IMR-90 (cell line): ENCODE results near the gene RARRES1. TPM values are rescaled to one million over a fixed set of nuclear protein-coding genes. Genes with fewer than 3 reads are reported as not detected.

Experiments
- ATAC-seq: fragments of 200-7000 bp; cut with Tn5 transposase; 2 replicates; pipeline ENCODE4 v1.9.1; 2020; ENCODE audit warnings: low read depth, mild to moderate bottlenecking, moderate library complexity
- BruUV-seq: library from RNA; stranded (reverse); fragments of 400-500 nt; replicated peaks from 2 replicates; lab custom pipeline; 2021; lab: Mats Ljungman, UMichigan
- CTCF ChIA-PET: fragments of 300-600 bp; formaldehyde crosslinking; extraction: SDS; loops from one replicate; lab custom pipeline; 2021; ENCODE audit warnings: antibody characterized with exemption; lab: Yijun Ruan, JAX
- POLR2A ChIA-PET: fragments of 300-600 bp; sonication (Branson Sonifier 250); formaldehyde crosslinking; loops from one replicate; lab custom pipeline; 2022; ENCODE audit warnings: antibody characterized with exemption; ENCODE audit not compliant: unreplicated experiment; lab: Charles Lee
- DNase-seq: peaks from one replicate; pipeline ENCODE4 v3.0.0; 2013
- H2AFZ ChIP-seq: replicated peaks from 2 replicates; pipeline ENCODE3; 2013; ENCODE audit warnings: low read length, mild to moderate bottlenecking; ENCODE audit not compliant: poor library complexity
- H2AK5ac ChIP-seq: 2 replicates; pipeline ENCODE4 v1.6.1; 2013; ENCODE audit warnings: low read depth, low read length, inconsistent platforms
- H2AK9ac ChIP-seq: replicated peaks from 2 replicates; pipeline ENCODE3; 2013; ENCODE audit warnings: mild to moderate bottlenecking, low read depth, low read length, moderate library complexity; ENCODE audit not compliant: poor library complexity
- H2BK120ac ChIP-seq: 2 replicates; pipeline ENCODE4 v1.6.1; 2013; ENCODE audit warnings: low read depth, low read length, inconsistent platforms
- H2BK15ac ChIP-seq: 3 replicates; pipeline ENCODE4 v1.6.1; 2013; ENCODE audit warnings: low read depth, low read length, inconsistent platforms
- H2BK20ac ChIP-seq: 2 replicates; pipeline ENCODE4 v1.6.1; 2013; ENCODE audit warnings: low read depth, mild to moderate bottlenecking, inconsistent platforms, low read length, moderate library complexity
- H2BK5ac ChIP-seq: 2 replicates; pipeline ENCODE4 v1.6.1; 2013; ENCODE audit warnings: mild to moderate bottlenecking, low read depth, low read length, inconsistent platforms; ENCODE audit not compliant: poor library complexity, severe bottlenecking
- H3K14ac ChIP-seq: replicated peaks from 2 replicates; pipeline ENCODE4 v1.6.1; 2013; ENCODE audit warnings: low read depth, low read length, inconsistent platforms
- H3K18ac ChIP-seq: 2 replicates; pipeline ENCODE4 v1.6.1; 2013; ENCODE audit warnings: low read depth, low read length, control low read depth
- H3K23ac ChIP-seq: 2 replicates; pipeline ENCODE4 v1.6.1; 2013; ENCODE audit warnings: low read depth, low read length, inconsistent platforms
- H3K27ac ChIP-seq: 2 replicates; pipeline ENCODE4 v1.5.1; 2013; ENCODE audit warnings: mild to moderate bottlenecking, control low read depth, low read length; ENCODE audit not compliant: insufficient read depth
- H3K27me3 ChIP-seq: 2 replicates; pipeline ENCODE4 v1.6.1; 2013; ENCODE audit warnings: low read length; ENCODE audit not compliant: control insufficient read depth, insufficient read depth
- H3K36me3 ChIP-seq: 2 replicates; pipeline ENCODE4 v1.6.1; 2013; ENCODE audit warnings: low read length, mixed read lengths; ENCODE audit not compliant: control insufficient read depth, insufficient read depth
- H3K4ac ChIP-seq: 2 replicates; pipeline ENCODE4 v1.6.1; 2013; ENCODE audit warnings: low read depth, low read length, inconsistent platforms
- H3K4me1 ChIP-seq: 2 replicates; pipeline ENCODE4 v1.6.1; 2013; ENCODE audit warnings: low read length, mixed read lengths; ENCODE audit not compliant: control insufficient read depth, insufficient read depth
- H3K4me2 ChIP-seq: 2 replicates; pipeline ENCODE4 v1.6.1; 2013; ENCODE audit warnings: low read depth, mild to moderate bottlenecking, control low read depth, low read length, moderate library complexity
- H3K4me3 ChIP-seq: 2 replicates; pipeline ENCODE4 v1.5.1; 2013; ENCODE audit warnings: low read depth, mild to moderate bottlenecking, control low read depth, low read length, moderate library complexity; ENCODE audit not compliant: insufficient read depth
- H3K56ac ChIP-seq: 2 replicates; pipeline ENCODE4 v1.6.1; 2013; ENCODE audit warnings: low read length, inconsistent platforms; ENCODE audit not compliant: insufficient read depth; ENCODE audit errors: extremely low read depth
- H3K79me1 ChIP-seq, 2 experiments: 2 replicates each; pipeline ENCODE4 v1.6.1; 2013; ENCODE audit warnings: low read length in 2 of 2, inconsistent platforms in 1 of 2, low read depth in 1 of 2
- H3K9ac ChIP-seq: 2 replicates; pipeline ENCODE4 v1.6.1; 2013; ENCODE audit warnings: low read depth, low read length, control low read depth
- H3K9me1 ChIP-seq: 2 replicates; pipeline ENCODE4 v1.6.1; 2013; ENCODE audit warnings: low read length, inconsistent platforms; ENCODE audit not compliant: insufficient read depth
- H3K9me3 ChIP-seq: 2 replicates; pipeline ENCODE4 v1.6.1; 2013; ENCODE audit warnings: low read length; ENCODE audit not compliant: control insufficient read depth, insufficient read depth
- H4K20me1 ChIP-seq: 2 replicates; pipeline ENCODE4 v1.6.1; 2013; ENCODE audit warnings: low read length, inconsistent platforms; ENCODE audit not compliant: insufficient read depth
- H4K5ac ChIP-seq: 2 replicates; pipeline ENCODE4 v1.6.1; 2013; ENCODE audit warnings: mild to moderate bottlenecking, low read depth, low read length, control low read depth
- H4K8ac ChIP-seq, 2 experiments: 2 replicates each; pipeline ENCODE4 v1.6.1; 2013; ENCODE audit warnings: low read depth in 2 of 2, low read length in 2 of 2, control low read depth in 1 of 2, inconsistent platforms in 1 of 2
- H4K91ac ChIP-seq: 2 replicates; pipeline ENCODE4 v1.6.1; 2013; ENCODE audit warnings: low read depth, low read length, inconsistent platforms; ENCODE audit not compliant: insufficient read depth
- BHLHE40 ChIP-seq: fragments of 150-350 bp; IDR thresholded peaks from 2 replicates; pipeline ENCODE4 v1.6.1; 2016; ENCODE audit warnings: mild to moderate bottlenecking, low read depth, low read length
- CEBPB ChIP-seq: IDR thresholded peaks from 2 replicates; pipeline ENCODE4 v1.6.1; 2012; ENCODE audit warnings: low read depth, low read length, improper control_type of control experiment
- CHD1 ChIP-seq: IDR thresholded peaks from 2 replicates; pipeline ENCODE4 v1.6.1; 2012; ENCODE audit warnings: low read depth, low read length, improper control_type of control experiment
- CTCF ChIP-seq: conservative IDR thresholded peaks from 2 replicates; pipeline ENCODE4 v1.5.1; 2012; ENCODE audit warnings: mild to moderate bottlenecking, low read depth, low read length, improper control_type of control experiment
- ELK1 ChIP-seq: fragments of 150-350 bp; IDR thresholded peaks from 2 replicates; pipeline ENCODE4 v1.6.1; 2016; ENCODE audit warnings: low read depth, mild to moderate bottlenecking, low read length, moderate library complexity, borderline replicate concordance
- FOS ChIP-seq: fragments of 150-350 bp; IDR thresholded peaks from 2 replicates; pipeline ENCODE4 v1.6.1; 2016; ENCODE audit warnings: low read depth, low read length
- MAFK ChIP-seq: IDR thresholded peaks from 2 replicates; pipeline ENCODE4 v1.6.1; 2012; ENCODE audit warnings: low read depth, low read length, improper control_type of control experiment
- MAZ ChIP-seq: IDR thresholded peaks from 2 replicates; pipeline ENCODE4 v1.6.1; 2012; ENCODE audit warnings: low read depth, mild to moderate bottlenecking, low read length, improper control_type of control experiment, moderate library complexity, borderline replicate concordance
- MXI1 ChIP-seq: IDR thresholded peaks from 2 replicates; pipeline ENCODE4 v1.6.1; 2012; ENCODE audit warnings: low read depth, mild to moderate bottlenecking, low read length, moderate library complexity, borderline replicate concordance
- NFE2L2 ChIP-seq: fragments of 150-350 bp; IDR thresholded peaks from 2 replicates; pipeline ENCODE4 v1.6.1; 2016; ENCODE audit warnings: low read depth, mild to moderate bottlenecking, low read length
- POLR2A ChIP-seq: IDR thresholded peaks from 2 replicates; pipeline ENCODE4 v1.6.1; 2012; ENCODE audit warnings: mild to moderate bottlenecking, low read depth, low read length
- RAD21 ChIP-seq: IDR thresholded peaks from 2 replicates; pipeline ENCODE4 v1.6.1; 2012; ENCODE audit warnings: low read length, improper control_type of control experiment
- RCOR1 ChIP-seq: IDR thresholded peaks from 2 replicates; pipeline ENCODE4 v1.6.1; 2012; ENCODE audit warnings: mild to moderate bottlenecking, low read length, improper control_type of control experiment; ENCODE audit not compliant: insufficient replicate concordance
- RFX5 ChIP-seq: IDR thresholded peaks from 2 replicates; pipeline ENCODE4 v1.8.0; 2012; ENCODE audit warnings: low read depth, mild to moderate bottlenecking, low read length, moderate library complexity
- SMC3 ChIP-seq: fragments of 150-350 bp; IDR thresholded peaks from 2 replicates; pipeline ENCODE4 v1.6.1; 2016; ENCODE audit warnings: low read depth, mild to moderate bottlenecking, antibody characterized with exemption, low read length, moderate library complexity
- USF2 ChIP-seq: fragments of 150-350 bp; IDR thresholded peaks from 2 replicates; pipeline ENCODE4 v1.6.1; 2017; ENCODE audit warnings: mild to moderate bottlenecking, antibody characterized with exemption, low read length, low read depth
- WGBS, 2 experiments: methylation state at CpG; one replicate each; pipeline versions ENCODE4 v1.1.5 to v1.1.7; 2013; ENCODE audit warnings: missing lambda C conversion rate in 2 of 2; ENCODE audit not compliant: insufficient read length in 1 of 2; ENCODE audit errors: extremely low coverage in 2 of 2; 5-methylcytosine and 5-hydroxymethylcytosine counted together
- dilution Hi-C: fragments of 300-500 bp; cut with HindIII; formaldehyde crosslinking; loops from one replicate; pipeline ENCODE4 v1.14.3; 2018; ENCODE audit warnings: low sequenced_read_pairs; ENCODE audit not compliant: unreplicated experiment
- in situ Hi-C: fragments of 300-500 bp; cut with MboI; formaldehyde crosslinking; loops from 3 replicates; pipeline ENCODE4 v1.14.3; 2019; ENCODE audit warnings: low sequenced_read_pairs, inconsistent platforms, mixed read lengths
- intact Hi-C: fragments of 100-400 bp; cut with micrococcal nuclease; formaldehyde crosslinking; loops from 2 replicates; pipeline ENCODE4 v1.10.0; 2022
- polyA plus RNA-seq, 3 experiments: library from polyadenylated mRNA; depleted of rRNA; stranded (reverse); fragments of >200 nt; gene quantifications; 2 replicates each; pipeline ENCODE4 v1.2.3, GENCODE V29; 2012; ENCODE audit warnings: low replicate concordance in 1 of 3
- total RNA-seq: library from RNA; depleted of rRNA; stranded (reverse); fragments of >200 nt; gene quantifications from 2 replicates; pipeline ENCODE4 v1.2.3, GENCODE V29; 2012

RARRES1 gene
- total and polyA plus RNA-seq, 2 of the 4 experiments (the other 2 are of a cell fraction), result 0.90 to 3.0 TPM

- H2BK15ac ChIP-seq, result peak overlapping the region; percentile 1; the same call in 1 of the 3 replicates
- no peak overlapping the region for H2BK5ac ChIP-seq
- H2AK5ac ChIP-seq, result peak overlapping the region; percentile 10; the same call in 1 of the 2 replicates
- H3K27ac ChIP-seq, result no peak overlapping the region
- no peak overlapping the region for H2BK20ac ChIP-seq
- H3K4ac ChIP-seq, result peak overlapping the region; percentile 2; the same call in 1 of the 2 replicates
- peaks cover 6 to 36% of the 10 kb centered on the region in 2 experiments for H3K79me1 ChIP-seq
- H3K4me1 ChIP-seq, result peaks cover 29% of the 10 kb centered on the region
- H3K36me3 ChIP-seq, result 0 out of 2 replicates have a peak, but pooled peaks cover 2% of the 10 kb centered on the region
- no peaks in the 10 kb centered on the region for H3K27me3 ChIP-seq
- H3K56ac ChIP-seq, result no peak overlapping the region
- no peak overlapping the region; the same call in 1 of the 2 replicates for H4K5ac ChIP-seq
- DNase-seq (no peak), ATAC-seq (no peak)
- intact Hi-C loops, result no loop called here
- no peak overlapping the region for H2AFZ ChIP-seq
- no peak overlapping the region for H2BK120ac ChIP-seq
- peak overlapping the region; percentile 8; the same call in 1 of the 2 replicates for H3K18ac ChIP-seq
- H2AK9ac ChIP-seq, result peak overlapping the region; percentile 1
- no peak for TF ChIP-seq USF2
- no peak for TF ChIP-seq MAZ
- no peak for TF ChIP-seq FOS
- TF ChIP-seq RCOR1, result no peak
- no peak for TF ChIP-seq CEBPB
- no peak for TF ChIP-seq SMC3
- no peak for TF ChIP-seq CTCF
- TF ChIP-seq RFX5, result no peak
- TF ChIP-seq ELK1, result no peak
- no peak for TF ChIP-seq MAFK
- TF ChIP-seq POLR2A, result no peak
- TF ChIP-seq BHLHE40, result no peak
- TF ChIP-seq CHD1, result no peak
- TF ChIP-seq MXI1, result no peak
- TF ChIP-seq NFE2L2, result no peak
- no peak for TF ChIP-seq RAD21
- peak overlapping the region in 1 of 2 experiments; percentile 41; a peak in 1 of 4 replicates for H4K8ac ChIP-seq
- no peak overlapping the region for H3K14ac ChIP-seq
- no peak overlapping the region for H3K4me2 ChIP-seq
- no peaks in the 10 kb centered on the region for H3K9me3 ChIP-seq
- no peak overlapping the region for H3K9ac ChIP-seq
- in situ Hi-C loops, result loop anchor here (25.0 kb wide), 1 partner anchor 1555 kb away; the partner anchor contains the start of gene CCNL1
- POLR2A ChIA-PET, result no interaction called here
- no CpG with 5 or more reads among the region's 2 CpGs for WGBS, 2 experiments
- H3K9me1 ChIP-seq, result peaks cover 29% of the 10 kb centered on the region
- H4K91ac ChIP-seq, result peak overlapping the region; percentile 31; the same call in 1 of the 2 replicates
- H3K4me3 ChIP-seq, result no peak overlapping the region
- CTCF ChIA-PET, result interaction anchor here (0.6 to 1.2 kb wide), 3 partner anchors 10 to 71 kb away, joined by 3 to 4 read pairs (median 4); partner anchors contain the start of gene LXN
- BruUV-seq, result no TSS peak
- no peaks in the 10 kb centered on the region for H4K20me1 ChIP-seq
- no peak overlapping the region for H3K23ac ChIP-seq
- dilution Hi-C loops, result no loop called here
Observed at GRCh38 chr3:158717576-158717975, 14.7 kb downstream of the RARRES1 start.
